GM12875 (cell line): ENCODE data around the gene TCHHL1.

Source experiments
- H3K4me3 ChIP-seq: one replicate; pipeline ENCODE4 v1.5.1; 2011; ENCODE audit warnings: low read depth, low read length, control low read depth
- TF ChIP-seq, protein P1 (sequence below): IDR thresholded peaks from 2 replicates; pipeline ENCODE4 v1.5.1; 2011; ENCODE audit warnings: low read depth, mild to moderate bottlenecking, control low read depth, inconsistent platforms, low read length, moderate library complexity, borderline replicate concordance; ENCODE audit not compliant: insufficient read depth

The TCHHL1 gene

DNA sequence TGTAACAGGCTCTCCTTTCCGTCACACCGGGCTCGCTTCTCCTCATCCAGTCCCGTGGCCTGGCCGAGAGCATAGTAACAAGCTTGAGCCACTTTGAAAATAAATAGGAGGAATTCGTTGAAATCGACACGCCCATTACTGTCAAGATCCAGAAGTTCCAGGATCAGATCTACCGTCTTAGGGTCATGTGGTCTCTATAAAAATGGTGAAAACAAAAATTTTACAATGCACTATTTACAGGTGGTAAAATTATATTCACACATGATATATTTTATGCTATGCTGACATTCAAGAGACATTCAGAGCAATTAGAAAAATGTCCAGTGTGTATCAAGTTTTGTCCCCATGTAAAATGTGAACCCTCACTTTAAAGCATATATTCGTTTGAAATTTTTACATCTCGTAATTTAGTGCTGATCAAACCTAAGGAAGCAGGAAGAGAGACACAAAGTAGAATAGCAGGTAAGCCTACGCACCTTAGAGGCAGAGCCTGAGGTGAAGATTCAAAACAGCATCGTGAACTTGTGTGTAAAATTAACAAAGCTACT lies 24.1 kb upstream of the TCHHL1 start:
- no peak overlapping the region for H3K4me3 ChIP-seq
- TF ChIP-seq, protein P1, sequence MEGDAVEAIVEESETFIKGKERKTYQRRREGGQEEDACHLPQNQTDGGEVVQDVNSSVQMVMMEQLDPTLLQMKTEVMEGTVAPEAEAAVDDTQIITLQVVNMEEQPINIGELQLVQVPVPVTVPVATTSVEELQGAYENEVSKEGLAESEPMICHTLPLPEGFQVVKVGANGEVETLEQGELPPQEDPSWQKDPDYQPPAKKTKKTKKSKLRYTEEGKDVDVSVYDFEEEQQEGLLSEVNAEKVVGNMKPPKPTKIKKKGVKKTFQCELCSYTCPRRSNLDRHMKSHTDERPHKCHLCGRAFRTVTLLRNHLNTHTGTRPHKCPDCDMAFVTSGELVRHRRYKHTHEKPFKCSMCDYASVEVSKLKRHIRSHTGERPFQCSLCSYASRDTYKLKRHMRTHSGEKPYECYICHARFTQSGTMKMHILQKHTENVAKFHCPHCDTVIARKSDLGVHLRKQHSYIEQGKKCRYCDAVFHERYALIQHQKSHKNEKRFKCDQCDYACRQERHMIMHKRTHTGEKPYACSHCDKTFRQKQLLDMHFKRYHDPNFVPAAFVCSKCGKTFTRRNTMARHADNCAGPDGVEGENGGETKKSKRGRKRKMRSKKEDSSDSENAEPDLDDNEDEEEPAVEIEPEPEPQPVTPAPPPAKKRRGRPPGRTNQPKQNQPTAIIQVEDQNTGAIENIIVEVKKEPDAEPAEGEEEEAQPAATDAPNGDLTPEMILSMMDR: no peak

DNA sequence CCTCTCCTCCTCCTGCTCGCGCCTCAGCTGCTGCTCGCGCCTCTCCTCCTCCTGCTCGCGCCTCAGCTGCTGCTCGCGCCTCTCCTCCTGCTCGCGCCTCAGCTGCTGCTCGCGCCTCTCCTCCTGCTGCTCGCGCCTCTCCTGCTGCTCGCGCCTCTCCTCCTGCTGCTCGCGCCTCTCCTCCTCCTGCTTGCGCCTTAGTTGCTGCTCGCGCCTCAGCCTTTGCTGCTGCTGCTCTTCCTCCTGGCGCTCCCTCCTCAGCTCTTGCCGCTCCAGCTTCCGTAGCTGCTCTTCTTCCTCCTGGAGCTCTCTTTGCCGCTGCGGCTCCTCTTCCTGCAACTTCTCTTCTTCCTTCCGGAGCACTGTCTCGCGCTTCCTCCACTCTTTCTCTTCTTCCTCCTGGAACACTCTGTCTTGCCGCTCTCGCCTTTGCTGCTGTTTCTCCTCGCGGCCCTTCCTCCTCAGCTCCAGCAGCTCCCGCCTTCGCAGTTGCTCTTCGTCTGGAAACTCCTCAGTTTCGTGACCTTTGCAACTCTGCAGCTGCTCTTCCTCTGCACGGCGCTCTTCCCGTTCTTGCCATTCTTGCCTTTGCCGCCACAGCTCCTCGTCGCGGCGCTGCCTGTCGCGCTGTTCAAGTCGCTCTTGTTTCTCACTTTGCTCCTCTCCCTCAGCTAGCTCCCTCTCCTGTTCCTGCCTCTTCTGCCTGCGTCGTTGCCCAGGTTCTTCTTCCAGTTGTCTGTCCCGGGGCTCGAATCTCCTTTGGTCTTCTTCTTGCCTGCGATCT lies 23.4 kb upstream of the TCHHL1 start:
- no peak overlapping the region for H3K4me3 ChIP-seq
- TF ChIP-seq, protein P1: no peak

DNA sequence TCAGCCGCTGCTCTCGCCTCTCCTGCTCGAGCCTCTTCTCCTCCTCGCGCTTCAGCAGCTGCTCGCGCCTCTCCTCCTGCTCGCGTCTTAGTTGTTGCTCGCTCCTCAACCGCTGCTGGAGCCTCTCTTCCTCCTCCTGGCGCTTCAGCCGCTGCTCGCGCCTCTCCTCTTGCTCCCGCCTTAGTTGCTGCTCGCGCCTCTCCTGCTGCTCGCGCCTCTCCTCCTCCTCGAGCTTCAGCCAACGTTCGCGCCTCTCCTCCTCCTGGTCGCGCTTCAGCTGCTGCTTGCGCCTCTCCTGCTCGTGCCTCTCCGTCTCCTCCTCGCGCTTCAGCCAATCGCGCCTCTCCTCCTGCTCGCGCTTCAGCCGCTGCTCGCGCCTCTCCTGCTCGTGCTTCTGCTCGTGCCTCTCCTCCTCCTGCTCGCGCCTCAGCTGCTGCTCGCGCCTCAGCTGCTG lies 22.7 kb upstream of the TCHHL1 start:
- TF ChIP-seq, protein P1: no peak
- no peak overlapping the region for H3K4me3 ChIP-seq

DNA sequence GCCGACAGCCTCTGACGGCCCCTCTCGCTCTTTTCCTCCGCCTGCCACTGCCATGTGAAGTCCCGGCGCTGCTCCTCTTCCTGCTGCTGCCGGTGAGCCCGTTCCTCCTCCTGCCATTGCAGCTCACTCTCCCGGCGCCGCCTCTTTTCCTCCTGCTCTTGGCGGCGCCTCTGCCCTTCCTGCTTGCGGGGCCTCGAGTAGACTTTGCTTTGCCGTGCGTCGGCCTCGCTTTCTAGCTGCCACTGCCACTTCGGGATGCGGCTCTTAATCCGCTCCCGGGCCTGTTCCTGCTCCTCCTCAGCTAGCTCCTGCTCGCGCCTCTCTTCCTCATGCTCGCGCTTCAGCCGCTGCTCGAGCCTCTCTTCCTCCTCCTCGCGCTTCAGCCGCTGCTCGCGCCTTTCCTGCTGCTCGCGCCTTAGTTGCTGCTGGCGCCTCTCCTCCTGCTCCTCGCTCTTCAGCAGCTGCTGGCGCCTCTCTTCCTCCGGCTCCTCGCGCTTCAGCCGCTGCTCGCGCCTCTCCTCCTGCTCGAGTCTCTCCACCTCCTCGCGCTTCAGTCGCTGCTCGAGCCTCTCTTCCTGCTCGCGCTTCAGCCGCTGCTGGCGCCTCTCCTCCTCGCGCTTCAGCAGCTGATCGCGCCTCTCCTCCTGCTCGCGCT lies 22.1 kb upstream of the TCHHL1 start:
- TF ChIP-seq, protein P1: no peak
- H3K4me3 ChIP-seq: peak overlapping the region; percentile 33

DNA sequence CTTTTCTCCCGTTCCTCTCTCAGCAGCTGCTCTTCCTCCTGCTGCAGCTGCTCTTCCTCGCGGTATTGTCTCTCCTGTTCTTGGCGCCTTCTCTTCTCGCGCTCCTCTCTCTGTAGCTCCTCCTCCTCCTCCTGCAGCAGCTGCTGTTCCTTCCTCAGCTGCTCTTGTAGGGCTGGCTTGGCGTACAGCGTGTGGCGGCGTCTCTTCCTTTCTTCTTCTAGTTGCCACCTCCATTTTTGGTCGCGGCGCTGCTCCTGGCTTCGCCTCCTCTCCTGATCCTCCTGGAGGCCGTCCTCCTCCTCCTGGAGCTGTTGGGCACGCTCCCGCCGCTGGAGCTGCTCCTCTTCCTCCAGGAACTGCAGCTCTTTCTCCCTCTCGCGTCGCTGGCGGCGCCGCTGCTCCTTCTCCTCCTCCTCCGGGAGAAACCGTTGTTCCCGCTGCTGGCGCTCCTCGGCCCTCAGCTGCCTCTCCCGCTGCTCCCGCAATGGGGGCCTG lies 21.5 kb upstream of the TCHHL1 start:
- TF ChIP-seq, protein P1: no peak
- peak overlapping the region; percentile 33 for H3K4me3 ChIP-seq

DNA sequence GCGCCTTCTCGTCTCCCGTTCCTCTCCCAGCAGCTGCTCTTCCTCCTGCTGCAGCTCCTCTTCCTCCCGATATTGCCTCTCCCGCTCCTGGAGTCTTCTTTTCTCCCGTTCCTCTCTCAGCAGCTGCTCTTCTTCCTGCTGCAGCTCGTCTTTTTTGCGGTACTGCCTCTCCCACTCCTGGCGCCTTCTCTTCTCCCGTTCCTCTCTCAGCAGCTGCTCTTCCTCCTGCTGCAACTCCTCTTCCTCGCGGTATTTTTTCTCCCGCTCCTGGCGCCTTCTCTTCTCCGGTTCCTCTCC lies 21.1 kb upstream of the TCHHL1 start:
- TF ChIP-seq, protein P1: no peak
- H3K4me3 ChIP-seq: no peak overlapping the region
